Omental fat pad (tissue), 4 donors: Measurements from ENCODE around the gene METTL23. TPM values are rescaled to one million over a fixed set of nuclear protein-coding genes. Genes with fewer than 3 reads are reported as not detected.
A peak's percentile ranks its signal among the peaks of the same experiment; 100 is the strongest.

ENCODE experiments used
- ATAC-seq: fragments of 150-250 bp; one replicate; pipeline ENCODE4 v1.9.1; 2016; ENCODE audit warnings: mild to moderate bottlenecking, moderate library complexity; ENCODE audit not compliant: low FRiP score
- DNase-seq: peaks from one replicate; pipeline ENCODE4 v3.0.0-alpha.2; 2019; ENCODE audit warnings: low spot score
- total RNA-seq, 4 donors: library from RNA; depleted of rRNA; stranded (reverse); fragments of >200 nt; gene quantifications; one replicate each; pipeline ENCODE4 v1.1.0, GENCODE V29; 2016
- TF ChIP-seq, protein P1 (sequence below), 3 donors: fragments of 450-650 bp; IDR thresholded peaks; one replicate each; pipeline ENCODE4 v1.5.1; 2016 to 2017; ENCODE audit warnings: antibody characterized with exemption in 3 of 3, mild to moderate bottlenecking in 3 of 3, moderate library complexity in 2 of 3

Gene METTL23
- total RNA-seq, 4 donors from 2014 or later: 13.6 to 30.2 (median 26.9) TPM

DNA sequence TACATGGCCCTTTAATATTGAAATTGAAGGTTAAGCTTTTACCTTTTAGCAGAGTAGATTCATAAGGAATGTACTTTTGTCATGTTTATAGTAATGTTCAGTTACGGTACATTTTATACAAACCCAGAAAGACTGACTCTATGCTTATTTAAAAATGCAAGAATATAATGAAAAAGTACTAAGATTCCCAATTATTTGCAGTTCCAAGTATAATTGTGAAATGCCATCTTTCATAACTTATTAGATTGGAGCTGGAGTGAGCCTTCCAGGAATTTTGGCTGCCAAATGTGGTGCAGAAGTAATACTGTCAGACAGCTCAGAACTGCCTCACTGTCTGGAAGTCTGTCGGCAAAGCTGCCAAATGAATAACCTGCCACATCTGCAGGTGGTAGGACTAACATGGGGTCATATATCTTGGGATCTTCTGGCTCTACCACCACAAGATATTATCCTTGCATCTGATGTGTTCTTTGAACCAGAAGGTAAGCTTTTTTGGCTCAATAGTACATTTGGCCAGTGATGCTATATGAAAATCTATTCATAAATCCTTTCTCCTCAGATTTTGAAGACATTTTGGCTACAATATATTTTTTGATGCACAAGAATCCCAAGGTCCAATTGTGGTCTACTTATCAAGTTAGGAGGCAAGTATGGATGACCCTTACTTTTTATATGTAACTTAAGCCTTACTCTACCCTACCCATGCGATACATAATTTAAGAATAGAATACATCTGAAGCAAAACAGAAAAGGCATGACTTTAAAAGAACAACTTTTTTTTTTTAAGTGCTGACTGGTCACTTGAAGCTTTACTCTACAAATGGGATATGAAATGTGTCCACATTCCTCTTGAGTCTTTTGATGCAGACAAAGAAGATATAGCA, 6.3 kb downstream of the METTL23 start:
- DNase-seq (no peak), ATAC-seq (no peak)
- TF ChIP-seq, protein P1, sequence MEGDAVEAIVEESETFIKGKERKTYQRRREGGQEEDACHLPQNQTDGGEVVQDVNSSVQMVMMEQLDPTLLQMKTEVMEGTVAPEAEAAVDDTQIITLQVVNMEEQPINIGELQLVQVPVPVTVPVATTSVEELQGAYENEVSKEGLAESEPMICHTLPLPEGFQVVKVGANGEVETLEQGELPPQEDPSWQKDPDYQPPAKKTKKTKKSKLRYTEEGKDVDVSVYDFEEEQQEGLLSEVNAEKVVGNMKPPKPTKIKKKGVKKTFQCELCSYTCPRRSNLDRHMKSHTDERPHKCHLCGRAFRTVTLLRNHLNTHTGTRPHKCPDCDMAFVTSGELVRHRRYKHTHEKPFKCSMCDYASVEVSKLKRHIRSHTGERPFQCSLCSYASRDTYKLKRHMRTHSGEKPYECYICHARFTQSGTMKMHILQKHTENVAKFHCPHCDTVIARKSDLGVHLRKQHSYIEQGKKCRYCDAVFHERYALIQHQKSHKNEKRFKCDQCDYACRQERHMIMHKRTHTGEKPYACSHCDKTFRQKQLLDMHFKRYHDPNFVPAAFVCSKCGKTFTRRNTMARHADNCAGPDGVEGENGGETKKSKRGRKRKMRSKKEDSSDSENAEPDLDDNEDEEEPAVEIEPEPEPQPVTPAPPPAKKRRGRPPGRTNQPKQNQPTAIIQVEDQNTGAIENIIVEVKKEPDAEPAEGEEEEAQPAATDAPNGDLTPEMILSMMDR (IDR thresholded peaks at IDR 0.05): no peak

DNA sequence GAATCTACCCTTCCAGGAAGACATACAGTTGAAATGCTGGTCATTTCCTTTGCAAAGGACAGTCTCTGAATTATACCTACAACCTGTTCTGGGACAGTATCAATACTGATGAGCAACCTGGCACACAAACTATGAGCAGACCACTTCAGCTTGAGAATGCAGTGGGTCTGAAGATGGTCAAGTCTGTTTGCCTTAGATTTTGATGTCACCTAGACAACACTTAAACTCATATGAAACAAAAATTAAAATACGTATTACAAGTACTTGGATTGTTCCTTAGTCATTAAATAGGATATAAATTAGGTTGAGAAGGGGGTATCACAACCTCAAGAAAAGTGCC, 6.9 kb downstream of the METTL23 start:
- no peak for ATAC-seq
- no peak for DNase-seq
- TF ChIP-seq, protein P1 (IDR thresholded peaks at IDR 0.05): no peak

- TF ChIP-seq, protein P1 (IDR thresholded peaks at IDR 0.05): no peak
- no peak for ATAC-seq
- DNase-seq: no peak
Measured at GRCh38 chr17:76734080-76734840, 7.6 kb downstream of the METTL23 start.

DNA sequence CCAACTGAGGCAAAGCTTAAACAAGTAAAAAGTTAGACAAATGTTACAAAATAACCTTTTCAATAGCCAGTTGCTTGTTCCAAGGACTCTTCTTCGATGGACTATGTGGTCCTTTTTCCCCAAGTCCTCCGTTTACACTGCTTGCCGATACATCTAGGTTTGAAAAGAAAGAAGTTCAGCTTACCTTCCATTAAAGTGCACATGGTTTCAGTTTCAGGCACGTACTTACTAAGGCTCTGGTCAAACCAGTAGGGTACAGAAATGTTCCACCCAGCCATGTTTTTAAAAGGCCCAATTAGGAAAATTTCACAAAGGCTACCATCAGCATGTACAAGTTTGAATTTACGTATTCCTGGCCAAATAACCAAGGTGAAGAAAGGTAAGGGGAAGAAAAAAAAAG, 8.4 kb downstream of the METTL23 start:
- DNase-seq (no peak), ATAC-seq (no peak)
- TF ChIP-seq, protein P1 (IDR thresholded peaks at IDR 0.05): no peak

GRCh38 chr17:76735586-76736348, 9.1 kb downstream of the METTL23 start:
- no peak for DNase-seq
- TF ChIP-seq, protein P1 (IDR thresholded peaks at IDR 0.05): no peak
- ATAC-seq: no peak

DNA sequence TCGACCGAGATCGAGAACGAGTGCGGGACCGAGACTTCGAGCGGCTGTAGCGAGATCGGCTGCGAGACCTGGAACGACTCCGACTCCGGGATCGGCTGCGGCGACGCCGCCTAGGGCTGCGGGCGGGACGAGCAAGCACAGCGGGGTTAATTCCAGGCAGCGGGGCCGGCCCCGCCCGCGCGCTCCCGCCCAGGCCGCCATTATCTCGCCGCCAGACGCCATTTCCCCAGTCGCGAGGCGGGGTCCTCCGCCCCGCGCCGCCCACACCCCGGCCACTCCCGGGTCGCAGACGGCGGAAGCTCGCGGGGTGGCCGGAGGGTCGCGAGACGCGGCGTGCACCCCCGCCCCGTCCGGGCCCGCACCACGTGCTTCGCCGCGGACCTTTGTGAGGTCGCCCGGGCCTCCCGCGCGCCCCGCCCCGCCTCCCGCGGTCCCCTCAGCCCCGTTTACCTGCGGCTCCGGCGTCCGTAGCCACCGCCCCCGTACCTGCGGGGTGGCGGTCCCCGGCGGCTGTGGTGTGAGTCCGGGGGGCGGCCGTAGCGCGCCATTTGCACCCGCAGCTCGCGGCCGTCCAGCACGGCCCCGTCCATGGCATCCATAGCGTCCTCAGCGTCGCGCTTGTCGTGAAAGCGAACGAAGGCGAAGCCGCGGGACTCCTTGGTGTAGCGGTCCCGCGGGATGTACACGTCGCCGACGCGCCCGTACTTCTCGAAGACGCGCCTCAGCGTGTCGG, 9.9 kb downstream of the METTL23 start:
- TF ChIP-seq, protein P1 (IDR thresholded peaks at IDR 0.05): no peak
- ATAC-seq (peak; percentile 12), DNase-seq (no peak)
